GM12801 (cell line): ENCODE results near the gene PLCD4.

Experiments
- CTCF ChIP-seq: IDR thresholded peaks from one replicate; pipeline ENCODE4 v1.5.1; 2011; ENCODE audit warnings: control low read depth; ENCODE audit not compliant: insufficient read length; ENCODE audit errors: extremely low read depth

The PLCD4 gene

GRCh38 chr2:218623366-218623705, 15.6 kb downstream of the PLCD4 start:
- TF ChIP-seq CTCF, result no peak

- TF ChIP-seq CTCF, result no peak
Observed at GRCh38 chr2:218626369-218626768, 18.7 kb downstream of the PLCD4 start.

- no peak for TF ChIP-seq CTCF
Observed at GRCh38 chr2:218627939-218628338, 20.2 kb downstream of the PLCD4 start.

- no peak for TF ChIP-seq CTCF
Observed at GRCh38 chr2:218631837-218632236, 24.1 kb downstream of the PLCD4 start.

- TF ChIP-seq CTCF, result no peak
Observed at GRCh38 chr2:218635719-218636118, 28.0 kb downstream of the PLCD4 start.

- no peak for TF ChIP-seq CTCF
Observed at GRCh38 chr2:218638372-218638771, 30.7 kb downstream of the PLCD4 start.

GRCh38 chr2:218642121-218642656, 34.5 kb downstream of the PLCD4 start:
- no peak for TF ChIP-seq CTCF

GRCh38 chr2:218642786-218643185, 35.1 kb downstream of the PLCD4 start:
- no peak for TF ChIP-seq CTCF
